Naive thymus-derived CD4-positive, alpha-beta T cell (primary cell): ENCODE results near the gene AHDC1. TPM values are rescaled to one million over a fixed set of nuclear protein-coding genes. Genes with fewer than 3 reads are reported as not detected.

ENCODE experiments used
- ATAC-seq: fragments of 150-1000 bp; cut with Tn5 transposase; 2 replicates; pipeline ENCODE4 v1.10.0; 2021; ENCODE audit warnings: mild to moderate bottlenecking, moderate library complexity
- CTCF ChIA-PET: fragments of 350-600 bp; sonication (Branson Sonifier 250); formaldehyde crosslinking; loops from one replicate; lab custom pipeline; 2021; ENCODE audit warnings: antibody characterized with exemption; lab: Charles Lee
- POLR2A ChIA-PET: fragments of 350-600 bp; sonication (Branson Sonifier 250); formaldehyde crosslinking; loops from one replicate; lab custom pipeline; 2021; ENCODE audit warnings: antibody characterized with exemption, inconsistent platforms; lab: Charles Lee
- DNase-seq, 9 donors: peaks; one replicate each; pipeline versions ENCODE4 v3.0.0 to v3.0.0-alpha.2; 2020 to 2022; ENCODE audit warnings: mixed read lengths in 1 of 9
- H3K27ac ChIP-seq: one replicate; pipeline ENCODE4 v1.7.0; 2013; ENCODE audit warnings: mild to moderate bottlenecking, low read depth, low read length, moderate library complexity
- H3K27me3 ChIP-seq, 2 donors: one replicate each; pipeline ENCODE4 v1.7.0; 2013; ENCODE audit warnings: low read length in 2 of 2, mild to moderate bottlenecking in 2 of 2, moderate library complexity in 2 of 2; ENCODE audit not compliant: control insufficient read depth in 2 of 2, insufficient read depth in 2 of 2
- H3K36me3 ChIP-seq, 3 experiments: 1 replicate in 2 of 3; 2 replicates in 1 of 3; pipeline ENCODE4 v1.7.0; 2013; ENCODE audit warnings: low read length in 3 of 3, mild to moderate bottlenecking in 3 of 3, moderate library complexity in 1 of 3; ENCODE audit not compliant: insufficient read depth in 3 of 3, control insufficient read depth in 2 of 3
- H3K4me1 ChIP-seq, 2 donors: one replicate each; pipeline ENCODE4 v1.7.0; 2013; ENCODE audit warnings: low read length in 2 of 2, mild to moderate bottlenecking in 2 of 2, moderate library complexity in 1 of 2; ENCODE audit not compliant: control insufficient read depth in 2 of 2, insufficient read depth in 2 of 2
- H3K4me3 ChIP-seq: 2 replicates; pipeline ENCODE4 v1.7.0; 2013; ENCODE audit warnings: mild to moderate bottlenecking, low read length
- H3K9me3 ChIP-seq, 3 experiments: 1 replicate in 2 of 3; 2 replicates in 1 of 3; pipeline ENCODE4 v1.7.0; 2013; ENCODE audit warnings: low read length in 3 of 3; ENCODE audit not compliant: control insufficient read depth in 2 of 3
- H3K27ac Mint-ChIP-seq, 9 donors: one replicate each; pipeline ENCODE4 v1.8.0; 2020 to 2022; ENCODE audit warnings: mixed read lengths in 9 of 9, mild to moderate bottlenecking in 8 of 9, moderate library complexity in 5 of 9, inconsistent platforms in 2 of 9
- H3K27me3 Mint-ChIP-seq, 5 donors: one replicate each; pipeline ENCODE4 v1.8.0; 2021 to 2022; ENCODE audit warnings: mixed read lengths in 5 of 5, mild to moderate bottlenecking in 1 of 5
- H3K36me3 Mint-ChIP-seq, 5 donors: one replicate each; pipeline ENCODE4 v1.8.0; 2020 to 2022; ENCODE audit warnings: mixed read lengths in 5 of 5, mild to moderate bottlenecking in 3 of 5, inconsistent platforms in 1 of 5
- H3K4me1 Mint-ChIP-seq, 7 donors: one replicate each; pipeline ENCODE4 v1.8.0; 2020 to 2022; ENCODE audit warnings: mixed read lengths in 7 of 7, mild to moderate bottlenecking in 3 of 7, inconsistent platforms in 1 of 7
- H3K4me3 Mint-ChIP-seq, 10 donors: one replicate each; pipeline ENCODE4 v1.8.0; 2020 to 2022; ENCODE audit warnings: mild to moderate bottlenecking in 10 of 10, mixed read lengths in 10 of 10, moderate library complexity in 6 of 10, inconsistent platforms in 2 of 10
- H3K9me3 Mint-ChIP-seq, 11 donors: one replicate each; pipeline ENCODE4 v1.8.0; 2020 to 2022; ENCODE audit warnings: mixed read lengths in 11 of 11, mild to moderate bottlenecking in 4 of 11, inconsistent platforms in 1 of 11, moderate library complexity in 1 of 11
- intact Hi-C, 2 donors: fragments of 100-400 bp; cut with micrococcal nuclease; formaldehyde crosslinking; loops; one replicate each; pipeline ENCODE4 v1.15.1; 2023
- polyA plus RNA-seq, 2 donors: library from polyadenylated mRNA; unstranded; fragments of 300-500 nt; fragmentation: Illumina TruSeq; gene quantifications; one replicate each; pipeline ENCODE4 v1.2.3, GENCODE V29; 2021
- total RNA-seq, 6 experiments: library from RNA in 5 of 6; stranded (reverse) in 5 of 6; gene quantifications; 1 replicate in 5 of 6; 2 replicates in 1 of 6; pipeline ENCODE4 v1.2.3 and lab custom pipeline; 2021 to 2026

The AHDC1 gene, protein sequence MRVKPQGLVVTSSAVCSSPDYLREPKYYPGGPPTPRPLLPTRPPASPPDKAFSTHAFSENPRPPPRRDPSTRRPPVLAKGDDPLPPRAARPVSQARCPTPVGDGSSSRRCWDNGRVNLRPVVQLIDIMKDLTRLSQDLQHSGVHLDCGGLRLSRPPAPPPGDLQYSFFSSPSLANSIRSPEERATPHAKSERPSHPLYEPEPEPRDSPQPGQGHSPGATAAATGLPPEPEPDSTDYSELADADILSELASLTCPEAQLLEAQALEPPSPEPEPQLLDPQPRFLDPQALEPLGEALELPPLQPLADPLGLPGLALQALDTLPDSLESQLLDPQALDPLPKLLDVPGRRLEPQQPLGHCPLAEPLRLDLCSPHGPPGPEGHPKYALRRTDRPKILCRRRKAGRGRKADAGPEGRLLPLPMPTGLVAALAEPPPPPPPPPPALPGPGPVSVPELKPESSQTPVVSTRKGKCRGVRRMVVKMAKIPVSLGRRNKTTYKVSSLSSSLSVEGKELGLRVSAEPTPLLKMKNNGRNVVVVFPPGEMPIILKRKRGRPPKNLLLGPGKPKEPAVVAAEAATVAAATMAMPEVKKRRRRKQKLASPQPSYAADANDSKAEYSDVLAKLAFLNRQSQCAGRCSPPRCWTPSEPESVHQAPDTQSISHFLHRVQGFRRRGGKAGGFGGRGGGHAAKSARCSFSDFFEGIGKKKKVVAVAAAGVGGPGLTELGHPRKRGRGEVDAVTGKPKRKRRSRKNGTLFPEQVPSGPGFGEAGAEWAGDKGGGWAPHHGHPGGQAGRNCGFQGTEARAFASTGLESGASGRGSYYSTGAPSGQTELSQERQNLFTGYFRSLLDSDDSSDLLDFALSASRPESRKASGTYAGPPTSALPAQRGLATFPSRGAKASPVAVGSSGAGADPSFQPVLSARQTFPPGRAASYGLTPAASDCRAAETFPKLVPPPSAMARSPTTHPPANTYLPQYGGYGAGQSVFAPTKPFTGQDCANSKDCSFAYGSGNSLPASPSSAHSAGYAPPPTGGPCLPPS (N-terminal part only)
- total RNA-seq (10 to 100 TPM; 18.4 to 38.8 (median 21.3) TPM), polyA plus RNA-seq (1 to 10 TPM in 1 of 2 donors, under 1 TPM in 1; 0.90 to 2.0 TPM), total RNA-seq (lab: John Stamatoyannopoulos, UW) (26.0 reads per million, percentile 56 among the genes with 10 or more reads in this experiment)

DNA sequence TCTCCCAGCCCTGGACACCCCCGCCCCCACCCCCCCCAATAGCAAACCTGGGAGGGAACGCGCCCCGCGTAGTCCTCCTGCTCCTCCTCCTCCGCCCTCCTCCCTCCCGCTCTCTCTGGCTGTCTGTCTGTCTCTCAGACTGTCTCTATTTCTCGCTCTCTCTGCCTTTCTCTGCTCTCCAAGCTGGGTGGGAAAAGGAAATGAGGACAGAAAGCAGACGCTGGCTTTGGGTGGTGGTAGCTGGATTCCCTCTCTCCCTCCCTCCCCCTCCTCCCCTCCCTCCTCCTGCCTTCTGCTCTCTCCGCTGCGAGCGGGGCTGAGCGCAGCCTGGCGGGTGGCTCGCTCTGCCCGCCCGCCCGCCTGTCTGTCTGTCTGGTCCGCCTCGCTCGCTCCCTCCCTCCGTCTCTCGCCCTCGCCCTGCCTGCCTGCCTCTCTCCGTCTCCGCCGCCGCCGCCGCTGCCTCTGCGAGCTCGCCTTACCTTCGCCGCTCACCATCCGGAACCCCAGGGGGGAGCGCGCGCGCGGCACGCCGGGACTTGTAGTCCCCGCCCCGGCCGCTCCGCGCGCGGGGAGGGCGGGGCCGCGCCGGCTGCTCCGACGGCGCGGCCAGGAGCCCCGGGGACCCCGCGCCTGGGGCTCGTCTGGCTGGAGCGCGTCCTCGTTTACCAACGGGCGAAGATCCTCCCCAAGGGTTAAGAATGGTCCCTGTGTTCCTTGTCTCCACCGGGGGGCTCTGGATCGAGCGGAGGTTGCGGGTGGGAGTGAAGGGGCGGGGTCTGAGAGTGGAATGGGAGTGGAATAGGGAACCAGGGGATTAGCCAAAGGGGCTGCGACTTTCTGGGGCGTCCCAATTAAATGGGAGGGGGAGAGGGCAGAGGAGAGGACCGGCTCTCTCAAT is at the start of gene AHDC1:
Gene AHDC1 (minus strand): TSS at position 464 of the 898 bp plus-strand sequence. CDS start 52,029 bp downstream, outside the sequence.
- ATAC-seq (peak; percentile 89), DNase-seq (peak; percentile 85 to 93 (median 90))
- Histone ChIP-seq H3K4me1 (peaks cover 11 to 37% of the 10 kb centered on the region in 2 donors), H3K36me3 (peaks cover 0 to 8% (median 0%) of the 10 kb centered on the region in 3 experiments), H3K4me3 (peak within 1 kb of the TSS; percentile 81), H3K27ac (peak within 1 kb of the TSS; percentile 84), H3K27me3 (no peaks in the 10 kb centered on the region), H3K9me3 (no peaks in the 10 kb centered on the region)
- no peaks in the 10 kb centered on the region for H3K27me3 Mint-ChIP-seq
- ChIA-PET POLR2A (interaction anchor here (0.7 to 18.4 kb wide), 9 partner anchors 11 to 907 kb away, joined by 3 to 338 read pairs (median 5); partner anchors contain the start of gene IFI6), CTCF (interaction anchor here (0.6 to 18.3 kb wide), 14 partner anchors 10 to 306 kb away, joined by 3 to 378 read pairs (median 6); partner anchors contain the start of genes GPR3 and IFI6)
- no peaks in the 10 kb centered on the region for H3K9me3 Mint-ChIP-seq
- H3K4me1 Mint-ChIP-seq = peaks cover 40 to 49% (median 42%) of the 10 kb centered on the region in 7 donors
- H3K4me3 Mint-ChIP-seq = peak within 1 kb of the TSS; percentile 83 to 98 (median 91)
- H3K36me3 Mint-ChIP-seq = peaks cover 0 to 2% (median 0%) of the 10 kb centered on the region in 5 donors
- intact Hi-C loops = loop anchor here (1.0 to 10.0 kb wide), 7 partner anchors 36 to 502 kb away; partner anchors contain the start of genes TMEM222 (in 2 of the 2), WASF2 (in 2 of the 2), STX12 (in 1 of the 2) and WDTC1 (in 1 of the 2)
- H3K27ac Mint-ChIP-seq = peak within 1 kb of the TSS; percentile 66 to 98 (median 90)

DNA sequence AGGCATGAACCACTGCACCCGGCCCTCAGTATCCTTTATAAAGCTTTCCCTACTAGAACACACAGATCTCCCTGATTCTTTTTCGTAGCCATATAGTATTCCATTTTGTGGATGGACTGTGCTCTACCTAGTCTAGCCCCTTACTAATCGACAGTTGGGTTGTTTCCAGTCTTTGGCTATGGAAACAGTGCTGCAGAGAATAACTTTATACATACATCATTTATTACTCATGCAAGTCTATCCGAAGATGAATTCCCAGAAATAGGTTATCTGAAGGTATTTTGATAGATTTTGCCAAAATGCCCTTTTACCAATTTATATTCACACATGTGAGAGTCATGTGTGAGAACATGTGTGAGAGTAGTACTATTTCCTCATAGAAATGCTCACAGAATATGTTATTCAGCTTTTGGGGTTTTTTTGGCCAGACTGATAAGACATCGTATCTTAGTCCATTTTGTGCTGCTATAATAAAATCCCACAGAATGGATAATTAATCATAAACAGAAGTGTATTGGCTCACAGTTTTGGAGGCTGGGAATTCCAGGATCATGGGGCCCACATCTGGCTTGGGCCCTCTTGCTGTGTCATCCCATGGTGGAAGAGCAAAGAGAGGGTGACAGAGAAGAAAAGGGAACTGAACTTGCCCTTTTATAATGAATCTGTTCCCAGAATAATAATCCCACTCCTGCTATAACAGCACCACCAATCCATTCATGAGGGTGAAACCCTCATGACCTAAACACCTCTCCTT is 48.3 kb upstream of the AHDC1 start:
- no peaks in the 10 kb centered on the region for H3K4me1 ChIP-seq
- CTCF ChIA-PET = interaction anchor here (1.7 kb wide), 1 partner anchor 10 kb away, joined by 6 read pairs; no protein-coding TSS in a partner anchor
- peak overlapping the region in 2 of 9 donors; percentile 3 to 24 for H3K27ac Mint-ChIP-seq
- no peaks in the 10 kb centered on the region for H3K27me3 Mint-ChIP-seq
- ATAC-seq = no peak
- H3K27ac ChIP-seq = no peak overlapping the region
- peaks cover 0 to 2% (median 0%) of the 10 kb centered on the region in 5 donors for H3K36me3 Mint-ChIP-seq
- DNase-seq = no peak
- H3K36me3 ChIP-seq = no peaks in the 10 kb centered on the region
- POLR2A ChIA-PET = interaction anchor here (1.0 to 6.4 kb wide), 4 partner anchors 8 to 11 kb away, joined by 3 to 57 read pairs (median 4); no protein-coding TSS in a partner anchor
- intact Hi-C loops = no loop called here
- peaks cover 11 to 46% (median 18%) of the 10 kb centered on the region in 7 donors for H3K4me1 Mint-ChIP-seq
- H3K9me3 Mint-ChIP-seq = no peaks in the 10 kb centered on the region
- no peaks in the 10 kb centered on the region for H3K9me3 ChIP-seq
- no peaks in the 10 kb centered on the region for H3K27me3 ChIP-seq
- H3K4me3 Mint-ChIP-seq = no peak overlapping the region
- no peak overlapping the region for H3K4me3 ChIP-seq

DNA sequence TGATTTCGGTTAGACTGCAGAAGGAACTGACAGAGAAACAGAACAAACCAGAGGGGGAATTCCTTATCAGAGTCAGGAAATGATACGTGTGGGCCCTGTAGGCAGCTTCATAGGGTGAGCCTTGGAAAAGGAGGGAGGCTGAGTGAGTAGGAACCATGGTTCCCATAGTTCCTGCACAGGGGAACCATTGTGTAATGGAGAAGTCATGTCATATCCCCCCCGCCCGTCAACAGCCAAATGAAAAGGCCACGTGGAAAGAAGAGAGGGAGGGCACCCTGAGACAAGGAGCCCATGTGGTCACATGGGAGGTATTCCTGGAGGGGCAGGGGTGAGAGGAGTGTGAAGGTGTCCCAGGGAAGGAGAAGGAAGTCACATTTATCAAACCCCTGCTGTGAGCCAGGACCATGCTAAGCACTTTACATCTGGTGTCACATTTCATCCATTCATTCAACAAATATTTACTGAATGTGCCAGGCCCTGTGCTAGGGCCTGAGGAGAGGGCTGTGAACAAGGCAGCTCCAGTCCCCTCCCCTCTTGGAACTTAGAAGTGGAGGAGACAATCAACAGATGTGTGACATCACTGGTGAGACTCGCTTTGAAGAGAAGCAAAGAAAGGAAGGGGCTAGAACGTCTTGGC is 46.7 kb upstream of the AHDC1 start:
- ChIA-PET CTCF (interaction anchor here (0.7 to 8.7 kb wide), 3 partner anchors 12 to 43 kb away, joined by 3 to 109 read pairs (median 7); no protein-coding TSS in a partner anchor), POLR2A (interaction anchor here (0.6 to 6.4 kb wide), 2 partner anchors 11 to 23 kb away, joined by 3 to 57 read pairs; no protein-coding TSS in a partner anchor)
- no peak overlapping the region for H3K4me3 ChIP-seq
- DNase-seq = no peak
- no peaks in the 10 kb centered on the region for H3K36me3 ChIP-seq
- no peaks in the 10 kb centered on the region for H3K27me3 ChIP-seq
- no peak overlapping the region for H3K27ac ChIP-seq
- ATAC-seq = peak; percentile 78
- Mint-ChIP-seq H3K27ac (peak overlapping the region in 6 of 9 donors; percentile 42 to 85 (median 62)), H3K9me3 (no peaks in the 10 kb centered on the region), H3K27me3 (no peaks in the 10 kb centered on the region), H3K4me1 (peaks cover 10 to 45% (median 20%) of the 10 kb centered on the region in 7 donors), H3K36me3 (peaks cover 0 to 2% (median 0%) of the 10 kb centered on the region in 5 donors), H3K4me3 (peak overlapping the region in 1 of 10 donors; percentile 12)
- intact Hi-C loops = no loop called here
- H3K4me1 ChIP-seq = no peaks in the 10 kb centered on the region
- no peaks in the 10 kb centered on the region for H3K9me3 ChIP-seq

DNA sequence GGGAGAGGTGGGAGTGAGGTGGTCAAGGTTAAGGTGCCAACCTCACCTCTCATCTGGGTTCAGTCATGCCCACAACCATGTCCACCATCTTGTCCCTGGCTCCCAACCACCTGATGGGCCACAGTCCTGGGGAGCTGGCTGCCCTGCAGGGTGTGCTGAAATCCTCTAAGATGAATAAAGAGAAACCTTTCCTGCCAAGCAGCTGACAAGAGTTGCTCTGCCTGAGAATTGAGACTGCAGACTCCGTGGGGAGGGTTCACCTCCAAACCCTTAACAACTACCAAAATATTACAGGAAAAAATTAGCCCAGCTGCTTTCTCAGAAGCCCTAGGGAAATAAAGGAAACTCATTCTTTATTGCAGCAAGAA is 46.2 kb upstream of the AHDC1 start:
- Mint-ChIP-seq H3K4me3 (peak overlapping the region in 1 of 10 donors; percentile 12), H3K27me3 (no peaks in the 10 kb centered on the region), H3K4me1 (peaks cover 9 to 42% (median 21%) of the 10 kb centered on the region in 7 donors), H3K9me3 (no peaks in the 10 kb centered on the region), H3K27ac (peak overlapping the region in 4 of 9 donors; percentile 42 to 83 (median 47)), H3K36me3 (no peaks in the 10 kb centered on the region)
- Histone ChIP-seq H3K36me3 (no peaks in the 10 kb centered on the region), H3K27ac (no peak overlapping the region), H3K9me3 (no peaks in the 10 kb centered on the region), H3K27me3 (no peaks in the 10 kb centered on the region), H3K4me1 (no peaks in the 10 kb centered on the region), H3K4me3 (no peak overlapping the region)
- ChIA-PET CTCF (interaction anchor here (0.5 to 8.7 kb wide), 6 partner anchors 9 to 260 kb away, joined by 3 to 109 read pairs (median 4); no protein-coding TSS in a partner anchor), POLR2A (interaction anchor here (0.6 to 6.4 kb wide), 3 partner anchors 12 to 22 kb away, joined by 3 to 57 read pairs (median 4); no protein-coding TSS in a partner anchor)
- intact Hi-C loops = no loop called here
- no peak for ATAC-seq
- no peak for DNase-seq
